ENCODE results near the gene GPR52. TPM values are rescaled to one million over a fixed set of nuclear protein-coding genes. Genes with fewer than 3 reads are reported as not detected.
"Not testable (repeated sequence)": the region's sequence is repeated elsewhere in the genome, so short reads cannot be mapped to it uniquely, and the experiment has no call there.

GPR52 gene
- total RNA-seq, 4 donors from 2014 or later: 2.2 to 5.0 (median 2.7) TPM; not detected in 1

- Histone ChIP-seq H3K27ac (no peak overlapping the region), H3K4me1 (no peaks in the 10 kb centered on the region), H3K36me3 (no peaks in the 10 kb centered on the region), H3K27me3 (no peaks in the 10 kb centered on the region), H3K9me3 (peaks cover 0 to 5% (median 0%) of the 10 kb centered on the region in 4 donors), H3K4me3 (no peak overlapping the region)
- TF ChIP-seq POLR2A (IDR thresholded peaks at IDR 0.05) (no peak), EP300 (IDR thresholded peaks at IDR 0.05) (no peak)
- TF ChIP-seq, protein P1, sequence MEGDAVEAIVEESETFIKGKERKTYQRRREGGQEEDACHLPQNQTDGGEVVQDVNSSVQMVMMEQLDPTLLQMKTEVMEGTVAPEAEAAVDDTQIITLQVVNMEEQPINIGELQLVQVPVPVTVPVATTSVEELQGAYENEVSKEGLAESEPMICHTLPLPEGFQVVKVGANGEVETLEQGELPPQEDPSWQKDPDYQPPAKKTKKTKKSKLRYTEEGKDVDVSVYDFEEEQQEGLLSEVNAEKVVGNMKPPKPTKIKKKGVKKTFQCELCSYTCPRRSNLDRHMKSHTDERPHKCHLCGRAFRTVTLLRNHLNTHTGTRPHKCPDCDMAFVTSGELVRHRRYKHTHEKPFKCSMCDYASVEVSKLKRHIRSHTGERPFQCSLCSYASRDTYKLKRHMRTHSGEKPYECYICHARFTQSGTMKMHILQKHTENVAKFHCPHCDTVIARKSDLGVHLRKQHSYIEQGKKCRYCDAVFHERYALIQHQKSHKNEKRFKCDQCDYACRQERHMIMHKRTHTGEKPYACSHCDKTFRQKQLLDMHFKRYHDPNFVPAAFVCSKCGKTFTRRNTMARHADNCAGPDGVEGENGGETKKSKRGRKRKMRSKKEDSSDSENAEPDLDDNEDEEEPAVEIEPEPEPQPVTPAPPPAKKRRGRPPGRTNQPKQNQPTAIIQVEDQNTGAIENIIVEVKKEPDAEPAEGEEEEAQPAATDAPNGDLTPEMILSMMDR (IDR thresholded peaks at IDR 0.05): no peak
- WGBS, 2 donors: 83 to 89% methylated on average over 3 of the region's 3 CpGs
- no peak for DNase-seq (ENCODE audit: low spot score in 2 of 2)
These were observed 40.1 kb upstream of the GPR52 start for GRCh38 chr1:174407665-174408064.

GRCh38 chr1:174408146-174408545 is 39.6 kb upstream of the GPR52 start:
- TF ChIP-seq POLR2A (IDR thresholded peaks at IDR 0.05) (no peak), EP300 (IDR thresholded peaks at IDR 0.05) (no peak)
- TF ChIP-seq, protein P1 (IDR thresholded peaks at IDR 0.05): no peak
- H3K36me3 ChIP-seq: no peaks in the 10 kb centered on the region
- no peak overlapping the region for H3K4me3 ChIP-seq
- 67 to 77% methylated on average over 2 of the region's 2 CpGs for WGBS, 2 donors
- no peaks in the 10 kb centered on the region for H3K27me3 ChIP-seq
- no peak overlapping the region for H3K27ac ChIP-seq
- no peak for DNase-seq (ENCODE audit: low spot score in 2 of 2)
- H3K9me3 ChIP-seq: peaks cover 0 to 5% (median 0%) of the 10 kb centered on the region in 4 donors
- H3K4me1 ChIP-seq: no peaks in the 10 kb centered on the region

GRCh38 chr1:174409801-174410200 is 38.0 kb upstream of the GPR52 start:
- not testable (repeated sequence) for H3K4me3 ChIP-seq; H3K9me3 ChIP-seq; H3K36me3 ChIP-seq; DNase-seq (ENCODE audit: low spot score in 2 of 2); H3K4me1 ChIP-seq; H3K27ac ChIP-seq; H3K27me3 ChIP-seq
- WGBS, 2 donors: 80 to 88% methylated on average over 3 of the region's 3 CpGs

- H3K4me1 ChIP-seq: peaks cover 0 to 4% (median 0%) of the 10 kb centered on the region in 4 donors
- no peak for DNase-seq (ENCODE audit: low spot score in 2 of 2)
- TF ChIP-seq, protein P1 (IDR thresholded peaks at IDR 0.05): no peak
- TF ChIP-seq EP300 (IDR thresholded peaks at IDR 0.05): no peak
- TF ChIP-seq POLR2A (IDR thresholded peaks at IDR 0.05): no peak
These were observed 34.1 kb upstream of the GPR52 start for GRCh38 chr1:174413632-174414031.

DNA sequence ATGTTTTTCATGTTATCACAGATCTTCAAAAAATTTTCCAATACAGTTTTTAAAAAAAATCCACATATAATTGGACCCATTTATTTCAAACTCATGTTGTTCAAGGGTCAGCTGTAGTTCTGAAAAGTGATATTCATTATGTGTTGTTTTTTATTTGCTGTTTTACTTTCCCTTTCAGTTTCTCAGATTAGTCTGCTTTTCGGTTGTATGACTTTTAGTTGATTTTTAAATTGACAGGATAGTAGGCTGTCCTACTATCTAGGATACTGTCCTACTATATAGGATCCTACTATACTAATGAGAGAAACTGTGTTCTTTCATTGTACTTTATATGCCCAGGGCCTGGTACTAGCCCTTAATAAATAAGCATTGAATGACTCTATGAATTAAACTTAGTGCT is 33.6 kb upstream of the GPR52 start:
- DNase-seq (ENCODE audit: low spot score in 2 of 2): no peak
- no peaks in the 10 kb centered on the region for H3K27me3 ChIP-seq
- peaks cover 0 to 5% (median 0%) of the 10 kb centered on the region in 4 donors for H3K9me3 ChIP-seq
- H3K4me3 ChIP-seq: no peak overlapping the region
- 21 to 28% methylated on average over 1 of the region's 1 CpG for WGBS, 2 donors
- H3K27ac ChIP-seq: no peak overlapping the region
- no peaks in the 10 kb centered on the region for H3K36me3 ChIP-seq
- peaks cover 0 to 5% (median 0%) of the 10 kb centered on the region in 4 donors for H3K4me1 ChIP-seq
- TF ChIP-seq POLR2A (IDR thresholded peaks at IDR 0.05) (no peak), EP300 (IDR thresholded peaks at IDR 0.05) (no peak)
- TF ChIP-seq, protein P1 (IDR thresholded peaks at IDR 0.05): no peak

More at GRCh38 chr1:174413632-174414031, 34.1 kb upstream of the GPR52 start:
- Histone ChIP-seq H3K27ac (no peak overlapping the region), H3K27me3 (no peaks in the 10 kb centered on the region), H3K4me3 (no peak overlapping the region), H3K36me3 (no peaks in the 10 kb centered on the region), H3K9me3 (peaks cover 0 to 5% (median 0%) of the 10 kb centered on the region in 4 donors)
- 61 to 64% methylated on average over 4 of the region's 4 CpGs for WGBS, 2 donors

DNA sequence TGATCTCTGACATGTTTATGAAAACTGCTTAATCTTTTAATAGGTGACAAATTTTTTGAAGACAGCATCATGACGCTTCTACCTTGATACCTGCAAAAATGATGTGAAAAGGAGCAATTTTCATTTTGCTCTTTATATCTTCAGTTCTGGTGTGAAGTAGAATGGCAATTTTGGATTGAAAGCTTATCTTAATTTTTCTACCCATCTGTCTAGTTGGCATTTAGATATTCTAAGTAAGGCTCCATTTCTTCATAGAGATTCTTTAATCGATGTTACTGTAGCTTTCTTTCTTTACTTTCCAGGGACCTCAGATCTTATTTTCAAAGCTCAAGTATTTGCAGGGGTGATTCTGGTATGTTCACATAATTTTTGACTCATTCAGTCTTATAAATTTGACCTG is 32.3 kb upstream of the GPR52 start:
- Histone ChIP-seq H3K4me1 (peaks cover 0 to 7% (median 0%) of the 10 kb centered on the region in 4 donors), H3K36me3 (no peaks in the 10 kb centered on the region), H3K27ac (no peak overlapping the region), H3K27me3 (no peaks in the 10 kb centered on the region), H3K4me3 (no peak overlapping the region), H3K9me3 (peaks cover 0 to 5% (median 0%) of the 10 kb centered on the region in 4 donors)
- 95 to 97% methylated on average over 2 of the region's 2 CpGs for WGBS, 2 donors
- TF ChIP-seq EP300 (IDR thresholded peaks at IDR 0.05): no peak
- TF ChIP-seq, protein P1 (IDR thresholded peaks at IDR 0.05): no peak
- TF ChIP-seq POLR2A (IDR thresholded peaks at IDR 0.05): no peak
- no peak for DNase-seq (ENCODE audit: low spot score in 2 of 2)
